ENCODE data around the gene PEX26. TPM values are rescaled to one million over a fixed set of nuclear protein-coding genes. Genes with fewer than 3 reads are reported as not detected.
"Not testable (repeated sequence)": the region's sequence is repeated elsewhere in the genome, so short reads cannot be mapped to it uniquely, and the experiment has no call there.

PEX26 gene
- total and polyA plus RNA-seq, 2 donors (not counting 1 experiment from before 2014, with no cell fraction given), result 10.9 to 33.4 TPM

- peak overlapping the region; percentile 45 for H2AFZ ChIP-seq (ENCODE audit: insufficient read depth, low read depth, low read length, poor library complexity, severe bottlenecking)
- H3K4me3 Mint-ChIP-seq, result peak overlapping the region; percentile 13
- CTCF ChIA-PET, result interaction anchor here (4.6 kb wide), 1 partner anchor 27 kb away, joined by 21 read pairs; no protein-coding TSS in a partner anchor
- no peaks in the 10 kb centered on the region for H3K79me2 ChIP-seq (ENCODE audit: control insufficient read depth, insufficient read depth, low read length)
- no peak overlapping the region for H3K9ac ChIP-seq (ENCODE audit: low read length)
- H3K4me3 ChIP-seq (ENCODE audit: control extremely low read depth in 1 of 5, extremely low read depth in 1 of 5, insufficient read depth in 1 of 5, low read depth in 2 of 5, low read length in 4 of 5), result no peak overlapping the region
- H3K27me3 ChIP-seq (replicated peaks in 1 of 4; ENCODE audit: control extremely low read depth in 1 of 4, control insufficient read depth in 3 of 4, insufficient read depth in 4 of 4, low read length in 3 of 4), result no peaks in the 10 kb centered on the region
- no peak overlapping the region for H3K4me2 ChIP-seq (replicated peaks; ENCODE audit: low read depth, low read length, poor library complexity, severe bottlenecking)
- intact Hi-C loops (cut with micrococcal nuclease), result no loop called here
- 59% methylated on average over 28 of the region's 29 CpGs for WGBS (ENCODE audit: insufficient coverage)
- no peak overlapping the region for H3K27ac ChIP-seq (ENCODE audit: low read length in 2 of 2)
- no peaks in the 10 kb centered on the region for H3K36me3 ChIP-seq (replicated peaks in 1 of 2; ENCODE audit: control extremely low read depth in 1 of 2, control insufficient read depth in 1 of 2, extremely low read depth in 1 of 2, insufficient read depth in 2 of 2, low read length in 1 of 2)
- DNase-seq, result no peak
- H4K20me1 ChIP-seq (ENCODE audit: control insufficient read depth, insufficient read depth, low read length, poor library complexity, severe bottlenecking), result no peaks in the 10 kb centered on the region
- no peaks in the 10 kb centered on the region for H3K9me3 Mint-ChIP-seq (ENCODE audit: insufficient read depth)
- H3K27me3 Mint-ChIP-seq, result no peaks in the 10 kb centered on the region
- H3K9me3 ChIP-seq (ENCODE audit: control extremely low read depth in 1 of 3, control insufficient read depth in 2 of 3, insufficient read depth in 1 of 3, low read length in 2 of 3), result no peaks in the 10 kb centered on the region
- no peak overlapping the region for H3K27ac Mint-ChIP-seq
- POLR2A ChIA-PET, result no interaction called here
- H3K4me1 ChIP-seq (ENCODE audit: control insufficient read depth in 2 of 2, insufficient read depth in 2 of 2, low read length in 2 of 2), result peaks cover 0 to 5% of the 10 kb centered on the region in 2 donors
- H3K4me1 Mint-ChIP-seq, result peaks cover 6% of the 10 kb centered on the region
- TF ChIP-seq EZH2 (IDR thresholded peaks at IDR 0.05; ENCODE audit: borderline replicate concordance, insufficient read depth, low read depth, low read length, poor library complexity, severe bottlenecking) (no peak), CTCF (IDR thresholded peaks at IDR 0.05) (no peak)
- ATAC-seq (ENCODE audit: low read depth), result no peak
These were observed 29.3 kb upstream of the PEX26 start for GRCh38 chr22:18048441-18048898.

GRCh38 chr22:18050065-18050464 is 27.7 kb upstream of the PEX26 start:
- DNase-seq, result no peak
- no peaks in the 10 kb centered on the region for H3K27me3 ChIP-seq (replicated peaks in 1 of 4; ENCODE audit: control extremely low read depth in 1 of 4, control insufficient read depth in 3 of 4, insufficient read depth in 4 of 4, low read length in 3 of 4)
- Mint-ChIP-seq H3K27ac (no peak overlapping the region), H3K4me3 (no peak overlapping the region), H3K9me3 (ENCODE audit: insufficient read depth) (no peaks in the 10 kb centered on the region), H3K4me1 (peaks cover 6% of the 10 kb centered on the region), H3K27me3 (no peaks in the 10 kb centered on the region)
- ChIA-PET POLR2A (no interaction called here), CTCF (no interaction called here)
- H4K20me1 ChIP-seq (ENCODE audit: control insufficient read depth, insufficient read depth, low read length, poor library complexity, severe bottlenecking), result no peaks in the 10 kb centered on the region
- H2AFZ ChIP-seq (ENCODE audit: insufficient read depth, low read depth, low read length, poor library complexity, severe bottlenecking), result no peak overlapping the region
- WGBS (ENCODE audit: insufficient coverage), result 97% methylated on average over 4 of the region's 5 CpGs
- no peak for ATAC-seq (ENCODE audit: low read depth)
- H3K9me3 ChIP-seq (ENCODE audit: control extremely low read depth in 1 of 3, control insufficient read depth in 2 of 3, insufficient read depth in 1 of 3, low read length in 2 of 3), result no peaks in the 10 kb centered on the region
- H3K36me3 ChIP-seq (replicated peaks in 1 of 2; ENCODE audit: control extremely low read depth in 1 of 2, control insufficient read depth in 1 of 2, extremely low read depth in 1 of 2, insufficient read depth in 2 of 2, low read length in 1 of 2), result no peaks in the 10 kb centered on the region
- intact Hi-C loops (cut with micrococcal nuclease), result no loop called here
- TF ChIP-seq CTCF (IDR thresholded peaks at IDR 0.05) (no peak), EZH2 (IDR thresholded peaks at IDR 0.05; ENCODE audit: borderline replicate concordance, insufficient read depth, low read depth, low read length, poor library complexity, severe bottlenecking) (no peak)
- no peak overlapping the region for H3K9ac ChIP-seq (ENCODE audit: low read length)
- no peak overlapping the region for H3K27ac ChIP-seq (ENCODE audit: low read length in 2 of 2)
- H3K4me3 ChIP-seq (ENCODE audit: control extremely low read depth in 1 of 5, extremely low read depth in 1 of 5, insufficient read depth in 1 of 5, low read depth in 2 of 5, low read length in 4 of 5), result no peak overlapping the region
- H3K79me2 ChIP-seq (ENCODE audit: control insufficient read depth, insufficient read depth, low read length), result no peaks in the 10 kb centered on the region
- no peak overlapping the region for H3K4me2 ChIP-seq (replicated peaks; ENCODE audit: low read depth, low read length, poor library complexity, severe bottlenecking)
- H3K4me1 ChIP-seq (ENCODE audit: control insufficient read depth in 2 of 2, insufficient read depth in 2 of 2, low read length in 2 of 2), result peaks cover 0 to 4% of the 10 kb centered on the region in 2 donors

- H3K27ac ChIP-seq (ENCODE audit: low read length in 2 of 2); H3K9ac ChIP-seq (ENCODE audit: low read length); H3K9me3 ChIP-seq (ENCODE audit: control extremely low read depth in 1 of 3, control insufficient read depth in 2 of 3, insufficient read depth in 1 of 3, low read length in 2 of 3); CTCF ChIA-PET; H2AFZ ChIP-seq (ENCODE audit: insufficient read depth, low read depth, low read length, poor library complexity, severe bottlenecking); H3K36me3 ChIP-seq (replicated peaks in 1 of 2; ENCODE audit: control extremely low read depth in 1 of 2, control insufficient read depth in 1 of 2, extremely low read depth in 1 of 2, insufficient read depth in 2 of 2, low read length in 1 of 2); H3K27me3 Mint-ChIP-seq; H3K27ac Mint-ChIP-seq; H3K4me2 ChIP-seq (replicated peaks; ENCODE audit: low read depth, low read length, poor library complexity, severe bottlenecking); H3K4me3 Mint-ChIP-seq; H3K27me3 ChIP-seq (replicated peaks in 1 of 4; ENCODE audit: control extremely low read depth in 1 of 4, control insufficient read depth in 3 of 4, insufficient read depth in 4 of 4, low read length in 3 of 4); DNase-seq; intact Hi-C loops (cut with micrococcal nuclease); H3K4me3 ChIP-seq (ENCODE audit: control extremely low read depth in 1 of 5, extremely low read depth in 1 of 5, insufficient read depth in 1 of 5, low read depth in 2 of 5, low read length in 4 of 5); ATAC-seq (ENCODE audit: low read depth); H3K79me2 ChIP-seq (ENCODE audit: control insufficient read depth, insufficient read depth, low read length); H3K9me3 Mint-ChIP-seq (ENCODE audit: insufficient read depth); H4K20me1 ChIP-seq (ENCODE audit: control insufficient read depth, insufficient read depth, low read length, poor library complexity, severe bottlenecking): not testable (repeated sequence)
- 94% methylated on average over 2 of the region's 12 CpGs for WGBS (ENCODE audit: insufficient coverage)
- peaks cover 7 to 11% of the 10 kb centered on the region in 2 donors for H3K4me1 ChIP-seq (ENCODE audit: control insufficient read depth in 2 of 2, insufficient read depth in 2 of 2, low read length in 2 of 2)
- POLR2A ChIA-PET, result interaction anchor here (0.6 kb wide), 1 partner anchor 256 kb away, joined by 13 read pairs; no protein-coding TSS in a partner anchor
- H3K4me1 Mint-ChIP-seq, result peaks cover 11% of the 10 kb centered on the region
These were observed 26.7 kb upstream of the PEX26 start for GRCh38 chr22:18051113-18051512.

Data from B cell (primary cell).